HG03135 (cell line): ENCODE measurements around the gene GPD1.

ENCODE experiments used
- ATAC-seq: cut with Tn5 transposase; IDR thresholded peaks from one replicate; pipeline ENCODE4 v1.9.1; 2021; ENCODE audit warnings: mild to moderate bottlenecking, moderate library complexity; ENCODE audit not compliant: unreplicated experiment

Gene GPD1

DNA sequence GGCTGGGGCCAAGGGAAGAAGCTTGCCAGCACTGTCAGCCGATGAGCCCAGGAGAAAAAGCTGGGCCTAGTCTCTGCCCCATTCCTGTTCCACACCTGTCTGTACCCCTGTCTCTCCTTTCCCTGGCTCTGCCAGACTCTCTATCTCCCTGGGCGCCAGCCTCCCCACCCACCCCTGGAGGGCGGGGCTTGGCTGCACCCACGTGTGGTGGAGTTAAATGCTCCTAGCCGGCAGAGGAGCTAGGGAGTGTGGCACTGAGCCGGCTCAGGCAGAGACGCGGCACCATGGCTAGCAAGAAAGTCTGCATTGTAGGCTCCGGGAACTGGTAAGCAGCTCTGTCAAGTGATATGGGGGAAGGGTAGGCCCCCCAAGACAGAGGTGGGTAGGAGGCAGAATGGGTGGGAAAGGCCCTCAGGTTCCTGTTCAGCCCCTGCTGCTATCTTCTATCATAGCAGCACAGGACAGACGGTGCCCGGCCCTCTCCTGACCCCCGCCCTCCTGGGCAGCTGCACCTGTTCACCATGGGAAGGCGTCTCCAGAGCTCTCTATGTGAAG, at the start of gene GPD1:
Gene GPD1 (plus strand): TSS at position 242 of the 555 bp plus-strand sequence. CDS start 43 bp downstream, at position 285.
- no peak for ATAC-seq

DNA sequence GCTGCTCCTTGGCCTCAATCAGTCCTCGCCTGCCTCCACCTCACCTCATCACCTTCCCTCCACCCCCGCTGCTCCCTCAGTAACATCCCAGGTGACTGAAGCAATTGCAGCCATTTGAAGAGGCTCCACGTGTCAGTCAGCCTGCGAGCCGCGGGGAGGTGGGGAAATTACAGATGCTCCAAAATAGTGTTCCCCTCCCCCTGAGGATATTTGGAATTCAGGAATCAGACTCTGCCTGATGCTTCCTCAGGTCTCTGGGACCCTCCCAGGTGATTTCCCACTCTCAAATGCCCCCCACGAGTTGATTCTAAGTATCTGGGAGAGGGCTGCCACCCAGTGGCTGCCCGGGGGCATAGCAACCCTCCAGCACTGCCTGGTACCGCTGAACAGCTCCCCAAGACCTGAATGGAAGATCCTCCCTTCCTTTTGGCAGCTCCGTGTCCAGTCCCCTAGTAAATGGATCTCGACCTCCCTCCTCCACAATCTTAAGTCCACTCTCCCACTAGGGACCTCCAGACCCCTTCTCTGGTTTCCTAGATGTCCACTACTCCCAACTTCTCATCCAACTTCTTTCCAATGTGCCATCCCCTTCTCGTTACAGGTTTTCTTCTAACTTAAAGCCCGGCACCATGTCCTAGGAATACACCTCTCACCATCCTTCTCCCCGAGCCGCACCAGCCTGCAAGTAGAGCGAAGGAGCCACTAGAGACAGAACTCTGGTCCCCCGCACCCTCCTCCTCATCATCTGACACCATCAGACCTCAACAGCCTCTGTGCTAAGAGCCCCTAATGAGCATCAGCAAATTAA, 47.8 kb upstream of the GPD1 start:
- ATAC-seq, result no peak

DNA sequence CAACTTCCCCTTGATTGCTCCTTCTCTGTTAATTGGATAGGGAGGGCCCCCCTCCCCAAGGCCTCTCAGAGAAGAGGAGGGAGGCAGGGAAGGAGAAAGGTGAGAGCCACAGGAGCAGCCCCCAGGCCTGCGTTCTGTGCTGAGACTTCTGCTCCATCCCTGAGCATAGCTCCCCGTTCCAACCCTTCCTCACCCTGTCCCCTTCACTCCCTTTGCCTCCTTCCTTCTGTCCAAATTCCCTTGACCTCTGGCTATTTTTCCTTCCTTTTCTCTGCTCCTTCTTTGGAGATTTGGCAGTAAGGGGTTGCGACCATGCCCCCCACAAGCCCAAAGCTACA, 47.2 kb upstream of the GPD1 start:
- no peak for ATAC-seq

DNA sequence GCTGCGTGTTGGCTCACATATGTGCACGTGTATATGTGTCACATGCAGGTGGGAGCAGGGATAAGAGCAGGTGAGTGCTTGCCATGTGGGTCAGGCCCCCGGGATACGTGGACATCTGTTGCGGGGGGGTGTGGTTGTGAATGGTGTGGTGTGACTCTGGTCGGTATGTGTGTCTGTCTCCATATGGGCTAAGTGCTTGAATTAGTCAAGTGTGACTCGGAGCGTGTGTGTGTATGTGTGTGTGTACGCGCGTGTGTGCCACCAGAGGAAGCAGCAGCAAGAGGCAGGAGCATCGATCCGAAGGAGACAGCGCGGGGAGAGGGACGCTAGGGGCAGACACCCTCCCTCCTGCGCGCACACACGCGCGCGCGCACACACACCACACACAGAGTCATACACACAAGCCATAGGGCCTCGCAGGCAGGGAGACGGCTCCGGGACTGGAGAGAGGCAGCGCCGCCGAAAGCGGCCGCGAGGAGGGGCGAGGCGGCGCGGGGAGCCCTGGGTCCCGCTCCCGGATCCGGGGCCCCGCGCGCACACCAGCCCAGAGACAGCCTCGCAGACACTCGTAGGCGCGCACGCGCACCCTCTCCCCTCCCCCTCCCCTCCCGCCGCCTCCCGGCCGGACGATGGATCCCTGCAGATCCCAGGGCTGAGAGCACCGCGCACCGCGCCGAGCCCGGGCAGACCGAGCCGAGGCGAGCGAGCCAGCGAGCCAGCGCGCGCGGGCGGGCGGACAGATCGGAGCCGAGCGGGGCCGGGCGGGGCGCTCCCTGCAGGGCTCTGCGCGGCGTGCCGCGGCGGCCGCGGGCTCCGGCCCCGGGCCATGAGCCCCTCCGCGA, 46.6 kb upstream of the GPD1 start, which contains the start of gene ASIC1:
Gene ASIC1 (plus strand): TSS at position 597 of the 842 bp plus-strand sequence. CDS start 1,171 bp downstream, outside the sequence.
- ATAC-seq, result no peak

DNA sequence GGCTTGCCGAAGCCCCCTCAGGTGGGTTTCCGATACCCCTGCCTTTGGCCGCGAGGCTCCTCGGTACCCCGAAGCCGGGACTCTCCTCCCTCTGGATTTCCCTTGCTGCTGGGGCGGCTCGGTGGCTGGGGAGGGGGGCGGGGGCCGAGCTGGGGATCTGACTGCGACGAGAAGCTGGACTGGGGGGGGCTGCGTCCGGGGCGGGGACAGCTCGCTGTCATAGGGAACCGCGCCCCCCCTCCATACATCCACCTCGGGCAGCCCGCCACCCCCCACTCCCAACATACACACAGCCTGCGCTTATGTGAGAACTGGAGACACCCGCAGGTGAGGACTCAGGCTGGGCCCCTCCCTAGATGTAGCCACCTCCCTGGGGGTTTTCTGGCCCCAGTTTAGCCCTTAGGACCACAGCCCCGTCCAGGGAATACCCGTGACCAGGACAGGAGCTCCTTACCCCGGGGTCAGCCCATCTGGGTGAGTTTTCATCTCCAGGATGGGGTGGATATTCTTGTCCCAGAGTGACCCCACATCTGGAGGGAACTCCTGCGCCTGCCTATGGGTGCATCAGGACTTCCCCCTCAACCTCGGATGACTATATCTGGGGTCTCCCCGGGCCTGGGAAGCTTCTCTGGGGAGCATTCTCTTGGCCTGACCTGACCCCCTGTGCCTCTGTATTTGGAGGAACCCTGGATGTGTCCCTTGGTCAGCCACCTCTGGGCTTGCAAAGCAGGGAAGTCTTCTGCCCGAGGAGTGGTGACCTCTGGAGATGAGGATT, 45.7 kb upstream of the GPD1 start:
- ATAC-seq, result no peak

DNA sequence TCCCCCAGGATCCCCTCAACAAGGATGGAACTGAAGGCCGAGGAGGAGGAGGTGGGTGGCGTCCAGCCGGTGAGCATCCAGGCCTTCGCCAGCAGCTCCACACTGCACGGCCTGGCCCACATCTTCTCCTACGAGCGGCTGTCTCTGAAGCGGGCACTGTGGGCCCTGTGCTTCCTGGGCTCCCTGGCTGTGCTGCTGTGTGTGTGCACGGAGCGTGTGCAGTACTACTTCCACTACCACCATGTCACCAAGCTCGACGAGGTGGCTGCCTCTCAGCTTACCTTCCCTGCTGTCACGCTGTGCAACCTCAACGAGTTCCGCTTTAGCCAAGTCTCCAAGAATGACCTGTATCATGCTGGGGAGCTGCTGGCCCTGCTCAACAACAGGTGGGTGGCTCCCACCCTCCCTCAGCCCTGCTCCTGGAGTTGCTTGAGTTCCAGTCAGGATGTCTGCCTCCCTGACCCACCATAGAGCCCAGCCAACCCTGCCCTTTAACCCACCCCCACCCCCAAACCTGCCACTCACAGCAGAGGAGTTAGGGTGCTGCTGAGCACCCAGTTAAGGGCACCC, 45.0 kb upstream of the GPD1 start:
- no peak for ATAC-seq

DNA sequence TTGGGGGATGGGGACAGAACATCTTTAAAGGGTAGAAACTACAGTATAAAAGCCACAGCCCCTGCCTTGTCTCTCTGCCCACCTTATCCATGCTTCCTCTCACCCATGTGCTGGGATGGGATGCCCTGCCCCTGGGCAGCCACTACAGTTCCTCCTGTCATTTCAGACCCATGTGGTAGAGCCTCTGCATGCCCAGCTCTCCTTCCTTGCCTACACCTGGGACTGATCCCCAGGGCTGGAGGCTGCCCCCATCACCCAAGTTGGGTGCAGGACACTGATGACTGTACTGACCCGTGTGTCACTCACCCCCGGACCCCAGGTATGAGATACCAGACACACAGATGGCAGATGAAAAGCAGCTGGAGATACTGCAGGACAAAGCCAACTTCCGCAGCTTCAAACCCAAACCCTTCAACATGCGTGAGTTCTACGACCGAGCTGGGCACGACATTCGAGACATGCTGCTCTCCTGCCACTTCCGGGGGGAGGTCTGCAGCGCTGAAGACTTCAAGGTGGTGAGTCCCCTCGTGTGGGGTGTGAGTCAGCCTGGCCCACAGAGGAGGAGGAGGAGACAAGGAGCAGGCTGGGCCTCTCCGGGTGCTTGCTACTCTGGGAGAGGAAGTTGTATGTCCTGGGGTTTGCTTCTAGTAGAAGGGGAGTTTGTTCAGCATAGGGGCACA, 44.2 kb upstream of the GPD1 start:
- no peak for ATAC-seq

DNA sequence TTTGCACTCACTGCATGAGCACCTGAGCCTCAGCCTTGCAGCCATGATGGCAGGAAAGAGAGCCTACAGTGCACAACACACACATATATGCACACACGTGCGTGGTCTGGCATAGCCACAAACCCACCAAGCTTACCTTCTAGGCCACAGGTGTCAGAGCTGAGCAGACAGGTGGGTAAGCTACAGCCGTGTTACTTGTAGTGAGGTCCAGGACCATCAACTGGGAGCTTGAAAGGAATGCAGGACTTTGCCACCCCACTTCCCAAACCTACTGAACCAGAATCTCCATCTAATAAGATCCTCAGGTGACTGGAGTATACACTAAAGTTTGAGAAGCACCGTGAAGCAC, 43.7 kb upstream of the GPD1 start:
- ATAC-seq, result no peak

DNA sequence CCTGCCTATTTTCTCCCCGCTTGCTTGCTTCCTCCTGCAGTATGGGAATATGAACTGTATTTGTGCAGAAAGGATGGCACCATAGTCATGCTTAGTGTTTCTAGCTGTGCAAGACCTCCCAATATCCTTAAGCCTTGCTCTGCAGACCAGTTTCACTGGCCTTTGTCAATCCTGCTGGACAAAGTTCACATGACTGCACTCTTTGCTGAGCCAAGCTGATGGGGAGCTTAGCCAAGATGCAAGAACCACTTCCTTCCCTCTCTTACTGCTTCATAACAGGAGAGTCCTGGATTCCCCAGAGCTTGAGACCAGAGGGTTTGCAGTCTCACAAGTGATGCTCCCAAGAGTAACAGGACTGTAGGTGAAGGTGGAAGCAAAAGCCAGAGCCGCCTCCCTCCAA, 42.6 kb upstream of the GPD1 start:
- ATAC-seq, result no peak

DNA sequence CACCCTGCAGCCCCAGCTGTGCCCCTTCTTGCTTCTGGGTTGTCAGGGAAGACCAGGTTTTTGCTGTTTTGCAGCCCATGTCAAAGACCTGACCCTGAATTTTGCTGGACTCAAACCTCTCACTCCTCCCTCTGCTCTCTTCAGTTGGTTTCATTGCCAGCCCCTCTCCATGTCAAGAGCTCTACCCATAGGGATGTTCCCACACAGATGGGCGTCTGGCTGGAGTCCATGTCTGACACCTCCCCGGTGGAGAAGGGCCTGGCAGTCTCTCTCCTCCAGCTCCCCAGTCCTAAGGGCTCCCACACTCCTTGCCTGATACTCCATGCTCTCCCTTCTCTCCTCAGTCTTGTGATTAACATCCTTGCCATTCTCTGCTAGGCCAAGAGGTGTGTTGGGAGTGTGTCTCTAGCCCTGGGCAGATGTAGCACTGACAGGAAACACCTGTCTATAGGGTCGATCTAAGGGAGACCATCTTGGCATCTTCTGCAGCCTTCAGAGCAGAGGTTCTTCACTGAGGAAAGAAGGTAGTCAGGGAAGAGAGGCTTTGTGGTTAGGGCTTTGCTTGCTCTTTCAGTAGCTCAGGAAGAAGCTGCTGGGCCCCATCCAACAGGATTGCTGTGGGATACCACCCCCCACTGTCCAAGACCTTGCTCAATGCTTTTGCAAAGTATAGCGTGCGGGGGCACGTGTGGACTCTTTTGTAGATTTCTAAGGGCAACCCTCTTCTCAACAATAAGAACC, 41.7 kb upstream of the GPD1 start:
- no peak for ATAC-seq

DNA sequence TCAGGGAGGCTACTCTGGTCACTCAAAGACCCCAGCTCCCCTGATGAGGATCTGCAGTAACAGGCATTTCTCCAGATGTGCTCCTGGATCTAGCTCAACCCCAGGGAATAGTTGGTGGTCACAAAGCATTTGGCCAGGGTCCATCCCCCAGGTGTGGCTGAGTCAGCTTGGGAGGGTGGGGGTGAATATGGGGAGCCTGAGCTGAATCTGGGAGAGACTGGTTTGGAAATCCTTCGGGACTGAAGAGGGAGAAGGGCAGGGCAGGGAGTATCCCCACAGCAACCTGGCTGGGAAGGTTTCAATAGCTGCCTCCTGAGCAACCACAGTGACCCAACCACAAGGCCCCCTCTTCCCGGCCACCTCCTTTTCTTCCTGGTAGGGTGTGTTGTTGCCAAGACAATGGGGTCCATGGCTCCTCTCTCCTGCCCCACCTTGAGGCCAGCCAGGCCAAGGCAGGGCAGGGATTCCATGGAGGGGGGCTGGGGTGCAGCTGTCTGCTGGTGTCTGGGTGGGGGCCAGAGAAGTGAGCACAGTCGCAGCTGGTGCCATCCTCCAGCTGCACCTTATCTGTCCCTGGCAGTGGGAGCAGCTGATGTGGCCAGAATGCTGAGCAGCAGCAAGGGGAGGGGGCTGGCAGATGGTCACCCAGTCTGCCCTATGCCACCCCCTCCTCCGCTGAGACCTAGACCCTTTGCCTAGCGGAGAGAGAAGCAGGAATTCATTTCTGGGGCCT, 40.9 kb upstream of the GPD1 start:
- no peak for ATAC-seq

DNA sequence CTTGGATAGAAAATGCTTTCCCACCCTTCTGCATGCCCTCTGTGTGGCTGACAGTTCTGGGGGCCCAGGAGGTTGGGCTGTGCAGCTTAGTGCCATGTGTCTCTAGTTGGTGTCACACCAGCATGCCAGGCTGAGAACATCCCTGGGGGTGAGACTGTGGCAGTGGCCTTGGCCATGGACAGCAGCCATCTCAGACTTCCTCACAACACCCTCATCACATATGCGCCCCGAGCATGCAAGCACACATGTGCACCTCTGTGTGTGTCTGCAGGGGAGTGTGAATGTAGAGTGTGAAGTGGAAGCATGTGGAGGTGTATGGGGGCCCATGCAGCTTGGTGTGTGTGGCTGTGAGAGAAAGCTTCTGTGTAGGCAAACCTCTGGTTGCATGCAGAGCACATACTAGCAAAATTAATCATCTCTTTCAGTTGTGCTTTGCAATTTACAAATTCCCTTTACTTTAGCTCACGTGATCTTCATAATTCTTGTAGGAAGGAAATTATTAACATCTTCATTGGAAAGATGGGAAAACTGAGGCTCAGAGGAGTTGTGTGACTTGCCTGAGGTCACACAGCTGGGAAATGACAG, 38.0 kb upstream of the GPD1 start:
- ATAC-seq, result no peak

DNA sequence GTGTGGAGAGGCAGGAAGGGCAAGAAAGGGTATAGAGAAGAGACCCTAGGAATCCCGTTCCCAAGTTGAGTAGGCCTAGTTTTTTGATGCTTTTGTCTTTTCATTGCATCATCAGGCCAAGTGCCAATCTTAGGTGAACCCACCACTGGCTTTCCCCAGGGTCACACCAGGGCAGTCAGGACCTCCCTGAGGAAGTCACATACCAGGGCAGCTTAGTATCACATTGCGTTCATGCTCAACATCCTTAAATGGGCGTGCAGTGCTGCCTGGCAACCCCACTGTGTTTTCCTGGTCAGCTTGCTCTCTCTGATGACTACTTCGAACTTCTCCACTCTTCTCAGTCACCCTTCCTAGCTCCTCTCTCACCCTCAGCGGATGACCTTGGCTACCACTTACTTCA, 37.4 kb upstream of the GPD1 start:
- no peak for ATAC-seq

DNA sequence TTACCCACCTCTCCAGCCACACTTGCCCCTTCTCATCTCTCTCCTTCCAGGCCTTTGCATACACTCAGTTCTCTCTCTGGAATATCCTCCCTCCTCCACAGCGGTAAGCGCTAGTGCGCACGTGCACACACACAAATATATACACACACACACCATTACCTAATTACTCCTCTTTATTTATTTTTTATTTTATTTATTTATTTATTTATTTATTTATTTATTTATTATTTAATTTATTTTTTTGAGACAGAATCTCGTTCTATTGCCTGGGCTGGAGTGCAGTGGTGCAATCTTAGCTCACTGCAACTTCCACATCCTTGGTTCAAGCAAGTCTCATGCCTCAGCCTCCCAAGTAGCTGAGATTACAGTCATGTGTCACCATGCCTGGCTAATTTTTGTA, 34.7 kb upstream of the GPD1 start:
- no peak for ATAC-seq

DNA sequence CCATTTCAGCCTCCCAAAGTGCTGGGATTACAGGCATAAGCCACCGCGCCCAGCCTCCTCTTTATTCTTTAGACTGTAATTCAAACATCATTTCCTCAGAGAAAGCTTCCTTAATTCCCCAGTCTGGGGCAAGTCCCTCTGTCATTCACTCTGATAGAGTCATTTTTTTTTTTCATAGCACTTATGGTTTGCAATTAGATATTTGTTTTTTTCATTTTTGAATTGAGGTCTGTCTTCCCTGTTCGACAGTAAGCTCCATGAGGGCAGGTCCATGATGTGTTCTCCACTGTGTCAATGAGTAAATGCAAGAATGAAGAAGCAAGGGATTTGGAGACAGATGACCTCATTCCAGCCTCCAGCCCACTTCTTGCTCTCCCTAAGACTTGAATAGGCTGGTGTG, 34.3 kb upstream of the GPD1 start:
- ATAC-seq, result no peak

DNA sequence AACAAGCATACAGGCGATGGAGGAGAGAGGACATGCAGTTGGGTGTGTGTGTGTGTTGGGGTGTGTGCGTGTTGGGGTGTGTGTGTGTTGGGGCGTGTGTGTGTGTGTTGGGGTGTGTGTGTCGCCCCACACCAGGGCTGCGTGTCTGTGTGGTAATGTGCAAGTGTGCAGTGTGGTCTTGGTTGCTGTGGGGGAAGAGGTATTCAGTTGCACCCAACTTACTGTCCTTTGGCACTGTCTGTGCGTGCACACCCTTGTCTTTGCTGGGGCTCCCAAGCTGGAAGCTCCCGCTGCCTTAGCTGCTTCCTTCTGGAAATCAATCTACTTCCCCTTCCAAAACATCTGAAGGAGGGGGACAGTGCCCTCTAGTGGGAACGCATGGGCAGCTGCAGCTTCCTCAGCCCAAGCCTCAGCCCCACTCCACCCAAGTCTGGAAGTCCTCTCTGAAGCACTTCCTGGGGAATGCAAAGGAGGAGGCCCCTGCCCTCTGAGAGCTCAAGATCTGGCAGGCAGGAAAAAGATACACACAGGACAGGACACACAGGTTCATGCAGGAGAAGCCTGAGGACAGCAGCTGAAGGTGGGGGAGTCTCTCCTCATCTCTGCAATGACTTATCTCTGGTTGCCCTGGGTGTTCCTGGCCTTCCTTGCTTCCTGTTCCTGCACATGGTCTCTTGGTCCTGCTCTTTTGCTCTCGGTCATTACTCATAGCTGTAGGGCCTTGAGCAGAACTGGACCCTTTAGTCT, 33.3 kb upstream of the GPD1 start:
- ATAC-seq, result no peak

DNA sequence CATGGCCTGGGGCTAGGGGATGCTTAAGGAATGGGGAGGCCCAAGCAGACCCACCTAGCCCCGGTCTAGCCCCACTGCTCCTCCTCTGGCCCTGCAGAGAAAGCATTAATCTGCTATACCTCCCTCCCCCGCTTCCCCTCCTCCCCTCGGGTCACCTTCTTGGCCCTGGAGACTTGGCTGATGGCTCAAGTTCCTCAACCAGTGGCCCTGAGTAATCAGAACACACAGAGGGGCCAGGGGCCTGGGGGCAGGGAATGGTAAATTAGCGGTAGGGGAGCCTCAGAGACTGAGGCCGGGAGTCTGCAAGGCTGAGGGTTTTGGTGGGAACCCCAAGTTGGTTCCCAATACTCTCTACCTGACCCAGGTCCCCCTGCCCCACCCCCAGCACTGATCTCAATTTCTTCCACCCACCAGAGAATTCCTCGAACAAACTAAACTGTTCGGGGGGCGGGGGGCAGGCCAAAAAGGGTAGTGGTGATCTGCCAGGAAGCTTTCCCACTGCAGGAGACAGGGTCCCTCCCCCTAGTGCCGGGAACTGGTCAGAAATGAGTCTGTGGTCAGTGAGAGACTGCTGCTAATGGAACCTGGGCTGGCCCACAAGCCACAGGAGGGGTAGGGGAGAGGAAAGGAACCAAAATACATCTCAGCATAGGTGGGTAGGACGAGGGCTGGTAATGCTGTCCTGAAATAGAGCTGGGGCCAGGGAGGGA, 31.5 kb upstream of the GPD1 start:
- ATAC-seq, result no peak
